Calu3 (cell line): ENCODE results near the gene CXCL8. TPM values are rescaled to one million over a fixed set of nuclear protein-coding genes. Genes with fewer than 3 reads are reported as not detected.

ENCODE experiments used
- BruUV-seq: library from RNA; stranded (reverse); fragments of 400-500 nt; replicated peaks from 2 replicates; lab custom pipeline; 2021; lab: Mats Ljungman, UMichigan
- CTCF ChIA-PET: fragments of 300-600 bp; sonication (Branson Sonifier 250); formaldehyde crosslinking; loops from one replicate; lab custom pipeline; 2022; ENCODE audit warnings: antibody characterized with exemption; lab: Charles Lee
- DNase-seq: peaks from one replicate; pipeline ENCODE4 v3.0.0; 2022
- H3K27ac Mint-ChIP-seq: one replicate; pipeline ENCODE4 v1.8.0; 2022; ENCODE audit warnings: mixed read lengths; ENCODE audit not compliant: unreplicated experiment
- H3K27me3 Mint-ChIP-seq: one replicate; pipeline ENCODE4 v1.8.0; 2022; ENCODE audit warnings: mixed read lengths; ENCODE audit not compliant: unreplicated experiment
- H3K36me3 Mint-ChIP-seq: one replicate; pipeline ENCODE4 v1.8.0; 2022; ENCODE audit warnings: mild to moderate bottlenecking, moderate library complexity, mixed read lengths; ENCODE audit not compliant: insufficient read depth, unreplicated experiment
- H3K4me1 Mint-ChIP-seq: one replicate; pipeline ENCODE4 v1.8.0; 2022; ENCODE audit warnings: mild to moderate bottlenecking, low read depth, mixed read lengths; ENCODE audit not compliant: unreplicated experiment
- H3K4me3 Mint-ChIP-seq: one replicate; pipeline ENCODE4 v1.8.0; 2022; ENCODE audit warnings: mild to moderate bottlenecking, low read depth, moderate library complexity, mixed read lengths; ENCODE audit not compliant: unreplicated experiment
- H3K9me3 Mint-ChIP-seq: one replicate; pipeline ENCODE4 v1.8.0; 2022; ENCODE audit warnings: low read depth, mixed read lengths; ENCODE audit not compliant: unreplicated experiment
- intact Hi-C: fragments of 100-400 bp; cut with micrococcal nuclease; formaldehyde crosslinking; loops from one replicate; pipeline ENCODE4 v1.10.0; 2022; ENCODE audit not compliant: unreplicated experiment
- total RNA-seq: library from RNA; stranded (reverse); gene quantifications from 2 replicates; pipeline ENCODE4 v1.2.3, GENCODE V29; 2022
- TF ChIP-seq, protein P1 (sequence below): fragments of 200-600 bp; IDR thresholded peaks from one replicate; pipeline ENCODE4 v1.8.0; 2022; ENCODE audit warnings: antibody characterized with exemption; ENCODE audit not compliant: unreplicated experiment

The CXCL8 gene
- total RNA-seq, 1 experiment from 2014 or later: 404 TPM

DNA sequence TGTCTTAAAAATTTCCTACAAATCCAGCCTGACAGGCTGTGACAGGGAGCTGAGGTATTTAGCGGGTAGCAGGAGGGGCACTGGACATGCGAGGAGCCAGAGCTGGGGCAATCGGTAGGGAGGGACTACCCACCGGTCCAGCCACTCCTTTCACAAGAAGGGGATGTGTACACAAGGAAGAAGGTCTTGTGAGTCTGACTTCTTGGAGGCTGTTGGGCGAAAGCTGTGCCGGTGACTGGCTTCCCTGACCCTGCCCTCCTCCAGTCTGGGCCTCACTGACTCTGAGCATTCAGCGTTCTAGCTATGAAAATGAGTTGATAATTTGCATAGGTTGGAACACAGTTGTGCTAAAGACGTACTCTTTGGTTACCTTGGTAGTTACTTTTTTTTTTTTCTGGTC, 12.7 kb upstream of the CXCL8 start:
- no TSS peak for BruUV-seq
- peak; percentile 87 for DNase-seq
- Mint-ChIP-seq H3K9me3 (no peaks in the 10 kb centered on the region), H3K27me3 (no peaks in the 10 kb centered on the region), H3K36me3 (peaks cover 22% of the 10 kb centered on the region), H3K4me3 (peak overlapping the region; percentile 40), H3K27ac (peak overlapping the region; percentile 89), H3K4me1 (peaks cover 69% of the 10 kb centered on the region)
- TF ChIP-seq, protein P1, sequence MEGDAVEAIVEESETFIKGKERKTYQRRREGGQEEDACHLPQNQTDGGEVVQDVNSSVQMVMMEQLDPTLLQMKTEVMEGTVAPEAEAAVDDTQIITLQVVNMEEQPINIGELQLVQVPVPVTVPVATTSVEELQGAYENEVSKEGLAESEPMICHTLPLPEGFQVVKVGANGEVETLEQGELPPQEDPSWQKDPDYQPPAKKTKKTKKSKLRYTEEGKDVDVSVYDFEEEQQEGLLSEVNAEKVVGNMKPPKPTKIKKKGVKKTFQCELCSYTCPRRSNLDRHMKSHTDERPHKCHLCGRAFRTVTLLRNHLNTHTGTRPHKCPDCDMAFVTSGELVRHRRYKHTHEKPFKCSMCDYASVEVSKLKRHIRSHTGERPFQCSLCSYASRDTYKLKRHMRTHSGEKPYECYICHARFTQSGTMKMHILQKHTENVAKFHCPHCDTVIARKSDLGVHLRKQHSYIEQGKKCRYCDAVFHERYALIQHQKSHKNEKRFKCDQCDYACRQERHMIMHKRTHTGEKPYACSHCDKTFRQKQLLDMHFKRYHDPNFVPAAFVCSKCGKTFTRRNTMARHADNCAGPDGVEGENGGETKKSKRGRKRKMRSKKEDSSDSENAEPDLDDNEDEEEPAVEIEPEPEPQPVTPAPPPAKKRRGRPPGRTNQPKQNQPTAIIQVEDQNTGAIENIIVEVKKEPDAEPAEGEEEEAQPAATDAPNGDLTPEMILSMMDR: no peak
- CTCF ChIA-PET: interaction anchor here (0.7 to 1.8 kb wide), 9 partner anchors 13 to 141 kb away, joined by 3 to 11 read pairs (median 7); partner anchors contain the start of gene CXCL1
- intact Hi-C loops: loop anchor here (2.0 to 5.0 kb wide), 4 partner anchors 21 to 195 kb away; no protein-coding TSS in a partner anchor

DNA sequence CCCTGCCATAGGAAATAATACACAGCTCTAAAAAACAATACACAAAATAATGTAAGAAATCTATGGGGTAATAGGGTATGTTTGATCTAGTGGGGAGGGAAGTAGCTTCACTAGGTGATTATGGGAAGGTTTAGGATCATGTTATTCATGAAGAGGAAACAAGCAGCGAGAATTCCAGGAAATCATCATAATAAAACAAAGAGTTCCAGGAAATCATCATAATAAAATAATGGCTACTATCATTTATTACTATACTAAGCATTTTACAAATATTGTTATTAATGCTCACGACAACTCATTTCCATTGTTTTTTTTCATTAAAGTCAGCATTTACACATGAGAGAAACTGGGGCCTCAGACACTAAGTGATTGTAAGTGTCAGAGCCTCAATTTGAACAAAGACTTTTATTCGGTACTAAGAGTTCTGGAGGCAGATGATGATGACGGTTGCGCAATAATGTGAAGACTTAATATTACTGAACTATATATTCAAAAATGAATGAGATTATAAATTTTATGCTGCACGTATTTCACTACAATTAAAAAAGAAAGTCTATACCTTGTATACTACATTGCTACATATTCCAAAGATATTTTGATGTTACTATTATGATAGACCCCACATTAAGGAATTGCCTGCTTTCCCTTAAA, 12.2 kb upstream of the CXCL8 start:
- DNase-seq: no peak
- no peaks in the 10 kb centered on the region for H3K9me3 Mint-ChIP-seq
- H3K27me3 Mint-ChIP-seq: no peaks in the 10 kb centered on the region
- CTCF ChIA-PET: interaction anchor here (0.7 to 1.8 kb wide), 9 partner anchors 13 to 140 kb away, joined by 3 to 11 read pairs (median 7); partner anchors contain the start of gene CXCL1
- TSS peak; percentile 51 for BruUV-seq
- peaks cover 22% of the 10 kb centered on the region for H3K36me3 Mint-ChIP-seq
- TF ChIP-seq, protein P1: no peak
- peaks cover 67% of the 10 kb centered on the region for H3K4me1 Mint-ChIP-seq
- peak overlapping the region; percentile 89 for H3K27ac Mint-ChIP-seq
- intact Hi-C loops: loop anchor here (5.0 kb wide), 2 partner anchors 46 to 194 kb away; no protein-coding TSS in a partner anchor
- peak overlapping the region; percentile 40 for H3K4me3 Mint-ChIP-seq

DNA sequence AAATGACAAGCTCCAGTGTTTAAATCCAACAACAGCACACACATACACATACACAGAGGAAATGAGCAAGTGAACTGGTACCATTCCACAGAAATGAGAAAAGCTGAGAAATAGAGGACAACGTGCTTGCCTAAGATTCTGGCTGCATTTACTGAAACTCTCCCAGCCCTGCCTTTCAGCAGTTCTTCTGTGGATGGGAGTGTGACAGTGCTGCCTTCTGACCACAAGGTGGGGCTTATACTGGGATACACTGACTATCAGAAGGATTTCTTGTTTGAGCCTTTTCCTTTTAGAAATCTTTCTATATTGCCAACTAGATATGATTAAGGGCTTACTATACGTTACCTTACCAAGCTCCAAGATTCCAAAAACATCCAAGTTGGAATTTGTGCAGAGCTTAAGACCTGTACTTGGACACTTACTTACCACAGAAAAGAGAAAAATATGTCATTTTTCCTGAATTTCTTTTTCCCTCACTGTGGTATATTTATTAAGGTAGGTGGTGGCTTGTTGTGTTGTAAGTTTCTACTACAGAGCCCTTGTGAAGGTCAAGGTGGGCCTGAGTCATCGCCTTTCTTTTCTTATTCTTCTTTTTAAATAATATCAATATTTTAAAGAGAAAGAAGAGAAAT, 10.7 kb upstream of the CXCL8 start:
- H3K36me3 Mint-ChIP-seq: peaks cover 22% of the 10 kb centered on the region
- peak overlapping the region; percentile 20 for H3K4me3 Mint-ChIP-seq
- H3K9me3 Mint-ChIP-seq: no peaks in the 10 kb centered on the region
- BruUV-seq: no TSS peak
- intact Hi-C loops: loop anchor here (5.0 to 10.0 kb wide), 4 partner anchors 47 to 385 kb away; partner anchors contain the start of gene CXCL1
- DNase-seq: peak; percentile 59
- peaks cover 82% of the 10 kb centered on the region for H3K4me1 Mint-ChIP-seq
- H3K27me3 Mint-ChIP-seq: no peaks in the 10 kb centered on the region
- TF ChIP-seq, protein P1: peak; percentile 47
- H3K27ac Mint-ChIP-seq: peak overlapping the region; percentile 89
- CTCF ChIA-PET: interaction anchor here (0.7 to 1.4 kb wide), 6 partner anchors 11 to 242 kb away, joined by 3 to 8 read pairs (median 3); partner anchors contain the start of gene CXCL8

DNA sequence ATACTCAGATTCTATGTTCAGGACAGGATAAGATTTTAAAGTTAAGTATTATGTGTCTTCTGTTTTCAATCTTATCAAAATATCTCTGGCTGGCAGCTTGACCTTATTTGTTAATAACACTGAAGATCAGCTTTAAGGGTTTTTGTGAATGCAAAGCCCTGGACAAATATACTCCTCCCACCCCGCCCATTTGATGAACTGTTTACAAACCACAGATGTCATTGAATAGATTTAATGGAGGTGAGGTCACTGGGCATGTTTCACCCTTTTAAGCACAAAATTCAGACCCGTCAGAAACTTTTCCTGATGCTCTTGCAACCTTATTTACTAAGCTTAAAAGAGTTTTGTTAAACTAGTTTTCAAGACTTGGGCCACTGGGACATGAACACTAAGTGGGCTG, 10.1 kb upstream of the CXCL8 start:
- peaks cover 84% of the 10 kb centered on the region for H3K4me1 Mint-ChIP-seq
- no peak overlapping the region for H3K27ac Mint-ChIP-seq
- TF ChIP-seq, protein P1: no peak
- H3K4me3 Mint-ChIP-seq: no peak overlapping the region
- BruUV-seq: no TSS peak
- peaks cover 22% of the 10 kb centered on the region for H3K36me3 Mint-ChIP-seq
- no peak for DNase-seq
- H3K9me3 Mint-ChIP-seq: no peaks in the 10 kb centered on the region
- intact Hi-C loops: loop anchor here (5.0 to 10.0 kb wide), 2 partner anchors 137 to 385 kb away; partner anchors contain the start of gene CXCL1
- CTCF ChIA-PET: interaction anchor here (0.8 to 1.4 kb wide), 4 partner anchors 22 to 107 kb away, joined by 3 to 8 read pairs (median 3); no protein-coding TSS in a partner anchor
- no peaks in the 10 kb centered on the region for H3K27me3 Mint-ChIP-seq
